ENCODE measurements around the gene SNAPIN.

Gene SNAPIN, protein sequence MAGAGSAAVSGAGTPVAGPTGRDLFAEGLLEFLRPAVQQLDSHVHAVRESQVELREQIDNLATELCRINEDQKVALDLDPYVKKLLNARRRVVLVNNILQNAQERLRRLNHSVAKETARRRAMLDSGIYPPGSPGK

GRCh38 chr1:153658400-153659174 is at the start of gene SNAPIN:
Gene SNAPIN, plus strand, starts transcription at chr1:153658703. Its CDS starts 41 bp downstream, at chr1:153658744.
- DNase-seq: peak; percentile 70

DNA sequence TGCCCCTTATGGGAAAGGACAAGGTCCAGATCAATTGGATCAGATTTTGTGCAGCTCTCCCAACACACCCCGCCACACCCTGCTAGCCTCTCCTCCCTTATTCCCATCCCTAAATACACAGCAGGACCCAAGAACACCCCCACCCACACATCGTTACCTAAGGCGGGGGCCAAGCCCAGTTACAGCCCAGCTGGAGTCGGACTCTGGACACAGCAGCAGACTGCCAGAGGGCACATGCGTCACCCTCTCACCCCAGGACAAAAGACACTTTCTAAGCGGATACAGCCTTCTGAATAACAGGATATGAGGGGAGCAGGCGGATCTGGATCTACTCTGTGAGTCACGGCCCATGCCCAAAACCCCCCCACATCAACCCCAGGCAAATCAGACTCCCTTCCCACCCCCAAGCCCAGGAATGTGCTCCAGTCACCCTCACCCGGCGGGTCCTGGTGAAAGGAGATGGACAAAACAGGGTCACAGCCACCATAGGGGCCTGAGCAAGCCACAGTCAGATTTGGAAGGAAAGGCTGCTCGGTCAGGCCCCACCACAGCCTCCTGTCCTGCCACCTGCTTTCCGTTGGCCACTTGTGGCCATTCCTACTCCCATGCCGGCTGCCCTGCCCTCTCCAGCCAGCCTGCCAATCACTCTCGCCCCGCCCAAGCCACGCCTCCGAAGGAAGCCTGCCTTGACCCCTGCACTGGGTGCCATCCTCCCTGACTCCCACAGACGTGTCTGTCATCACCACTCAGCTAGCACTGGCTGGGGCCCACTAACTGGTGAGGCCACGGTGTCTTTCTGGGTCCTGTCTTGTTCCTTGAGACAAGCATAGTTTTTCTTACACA is 49.5 kb upstream of the SNAPIN start:
- no peak for DNase-seq

DNA sequence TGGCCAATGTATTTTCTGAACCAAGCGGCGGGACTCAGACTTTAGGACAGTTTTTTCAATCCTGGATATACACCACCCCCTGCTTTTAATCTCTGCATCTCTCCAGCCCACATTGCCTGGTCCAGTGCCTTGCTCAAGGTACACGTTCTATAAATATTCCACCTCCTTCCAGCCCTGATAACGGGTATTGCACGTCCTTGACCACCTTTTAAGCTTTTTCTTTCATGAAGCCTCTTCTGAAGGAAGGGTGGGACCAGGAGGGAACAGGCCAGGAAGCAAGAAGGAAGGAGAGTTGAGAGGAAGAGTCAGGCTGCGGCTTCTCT is 49.0 kb upstream of the SNAPIN start:
- DNase-seq: no peak

DNA sequence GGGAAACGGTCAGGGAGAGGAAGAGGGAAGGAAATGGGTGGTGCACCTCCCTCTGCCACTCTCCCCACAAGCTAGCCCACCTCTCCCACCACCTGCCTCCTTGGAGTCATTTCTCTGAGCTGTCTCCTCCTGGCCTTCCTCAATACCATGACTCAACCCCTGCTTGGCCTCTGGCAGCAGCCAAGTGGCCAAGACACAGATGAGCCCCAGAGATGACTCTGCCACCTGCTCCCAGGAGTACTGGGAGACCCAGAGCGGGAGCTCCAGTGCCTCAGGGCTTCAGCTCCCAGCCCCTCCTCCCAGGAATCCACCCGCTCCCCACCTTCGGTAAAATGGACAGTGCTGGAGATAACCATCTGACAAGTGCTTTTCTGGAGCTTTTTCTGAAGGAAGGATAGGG is 48.2 kb upstream of the SNAPIN start:
- DNase-seq: no peak

- no peak for DNase-seq
Measured at GRCh38 chr1:153610811-153611301, 47.6 kb upstream of the SNAPIN start.

DNA sequence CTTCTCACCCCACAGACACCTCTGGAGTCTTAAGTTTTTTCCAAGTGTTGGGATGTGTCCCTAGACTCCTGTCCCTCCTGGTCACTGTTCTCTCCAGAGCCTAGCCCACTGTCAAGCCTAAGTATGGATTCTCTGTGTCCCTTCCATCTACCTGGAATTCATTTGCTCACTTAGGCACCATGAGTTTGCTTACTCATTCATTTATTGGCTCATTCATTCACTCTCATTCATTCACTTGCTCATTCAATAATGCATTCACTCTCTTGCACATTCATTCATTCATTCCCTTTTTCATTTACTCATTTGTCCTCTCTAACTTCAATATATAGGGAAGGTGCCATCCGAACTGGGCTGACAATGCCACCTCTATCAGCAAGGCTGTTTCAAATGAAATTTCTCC is 47.1 kb upstream of the SNAPIN start:
- no peak for DNase-seq

GRCh38 chr1:153612111-153612754 is 46.3 kb upstream of the SNAPIN start:
- no peak for DNase-seq

DNA sequence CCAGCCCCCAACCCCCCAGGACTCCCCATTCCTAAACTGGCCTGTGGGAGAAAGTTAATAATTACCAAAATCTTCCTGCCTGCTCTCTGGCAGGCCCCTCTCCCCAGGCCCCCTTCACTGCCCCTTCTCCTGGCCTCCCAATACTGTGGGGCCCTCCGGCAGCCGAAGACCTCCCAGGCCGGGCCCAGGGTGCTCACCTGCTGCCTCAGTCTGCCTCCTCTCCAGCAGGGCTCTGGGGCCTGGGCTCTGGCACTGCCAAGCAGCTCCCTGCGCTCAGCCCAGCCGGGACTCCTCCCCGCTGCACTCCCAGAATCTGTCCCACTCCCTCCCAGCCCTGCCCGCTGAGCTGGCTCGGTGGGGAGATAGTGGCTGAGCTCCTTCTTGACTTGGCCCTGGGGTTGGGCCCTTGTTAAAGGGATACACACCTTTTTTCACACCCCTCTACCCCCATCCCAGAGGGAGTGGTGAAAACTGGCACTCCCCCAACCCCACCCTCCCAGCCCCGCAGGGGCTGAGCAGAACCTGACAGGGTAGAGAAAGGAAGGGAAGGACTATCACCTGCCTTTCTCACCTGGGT is 45.7 kb upstream of the SNAPIN start, which contains the start of gene S100A16:
TSS of gene S100A16 (minus strand) at position 383 of the 577 bp plus-strand sequence. CDS start 4,986 bp downstream, outside the sequence.
- DNase-seq: no peak

DNA sequence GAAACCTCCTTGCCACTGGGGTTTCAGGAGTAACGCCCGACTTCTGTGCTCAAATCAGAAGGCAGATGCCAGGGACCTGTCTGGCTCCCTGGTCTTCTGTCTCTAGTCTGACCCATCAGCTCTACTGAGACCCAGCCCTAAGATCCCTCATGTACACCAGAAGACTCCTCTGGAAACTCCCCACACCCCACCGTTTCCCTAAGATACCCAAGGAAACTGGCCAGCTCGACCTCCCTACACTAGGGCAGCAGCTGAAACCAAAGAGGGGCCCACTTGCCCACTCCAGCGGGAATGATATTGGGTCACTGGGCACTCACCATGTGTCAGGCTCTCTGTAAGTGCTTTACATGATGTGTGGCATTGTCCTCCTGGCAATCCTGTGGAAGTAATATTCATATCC is 45.1 kb upstream of the SNAPIN start:
- no peak for DNase-seq

- DNase-seq: no peak
Measured at GRCh38 chr1:153614189-153614900, 44.2 kb upstream of the SNAPIN start.

- no peak for DNase-seq
Measured at GRCh38 chr1:153614906-153615305, 43.6 kb upstream of the SNAPIN start.

DNA sequence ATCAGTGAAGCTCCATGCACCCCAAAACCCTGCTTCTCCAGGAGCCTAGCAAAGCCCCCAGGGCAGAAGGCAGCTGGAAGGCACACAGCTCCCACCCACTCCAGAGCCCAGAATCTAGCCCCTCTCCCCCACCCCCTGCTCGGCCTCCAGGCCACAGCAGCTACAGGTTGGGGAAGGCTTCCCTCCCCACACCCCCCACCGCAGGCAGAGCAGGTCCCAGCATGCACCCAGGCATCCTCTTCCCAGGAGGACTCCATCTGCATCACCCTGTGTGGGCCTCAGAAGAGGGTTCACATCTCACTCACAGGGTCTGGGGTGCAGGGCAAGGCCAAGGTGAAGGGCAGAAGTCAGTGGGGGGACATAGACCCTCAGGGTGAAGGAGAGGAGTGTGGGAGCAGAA is 43.1 kb upstream of the SNAPIN start:
- DNase-seq: no peak

- DNase-seq: no peak
Measured at GRCh38 chr1:153616144-153616916, 42.2 kb upstream of the SNAPIN start, which contains the start of gene S100A14. Gene S100A14, minus strand, starts transcription at chr1:153616325. Its CDS starts 467 bp downstream, at chr1:153615858.

DNA sequence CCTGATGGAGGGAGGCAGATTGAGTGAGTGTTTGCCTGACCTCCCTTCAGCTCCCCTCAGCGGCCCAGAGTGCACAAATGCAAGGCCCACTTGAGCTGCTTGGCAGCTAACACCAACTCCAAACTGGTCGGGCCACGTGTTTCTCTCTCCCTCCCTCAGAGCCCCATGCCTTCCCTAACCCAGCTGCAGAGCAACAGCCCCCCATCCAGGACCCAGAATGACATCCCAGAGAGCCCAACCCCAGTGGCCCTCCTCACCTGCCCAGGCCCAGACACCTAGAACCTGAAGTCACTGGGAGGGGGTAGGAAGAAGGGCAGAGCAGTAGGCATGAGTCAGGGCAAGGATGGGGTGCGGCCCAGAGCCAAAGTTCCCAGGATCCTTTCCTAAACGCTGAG is 41.6 kb upstream of the SNAPIN start:
- no peak for DNase-seq

GRCh38 chr1:153617663-153618062 is 40.8 kb upstream of the SNAPIN start:
- peak; percentile 39 for DNase-seq

GRCh38 chr1:153619171-153619570 is 39.3 kb upstream of the SNAPIN start:
- DNase-seq: no peak

GRCh38 chr1:153623101-153623500 is 35.4 kb upstream of the SNAPIN start:
- no peak for DNase-seq

DNA sequence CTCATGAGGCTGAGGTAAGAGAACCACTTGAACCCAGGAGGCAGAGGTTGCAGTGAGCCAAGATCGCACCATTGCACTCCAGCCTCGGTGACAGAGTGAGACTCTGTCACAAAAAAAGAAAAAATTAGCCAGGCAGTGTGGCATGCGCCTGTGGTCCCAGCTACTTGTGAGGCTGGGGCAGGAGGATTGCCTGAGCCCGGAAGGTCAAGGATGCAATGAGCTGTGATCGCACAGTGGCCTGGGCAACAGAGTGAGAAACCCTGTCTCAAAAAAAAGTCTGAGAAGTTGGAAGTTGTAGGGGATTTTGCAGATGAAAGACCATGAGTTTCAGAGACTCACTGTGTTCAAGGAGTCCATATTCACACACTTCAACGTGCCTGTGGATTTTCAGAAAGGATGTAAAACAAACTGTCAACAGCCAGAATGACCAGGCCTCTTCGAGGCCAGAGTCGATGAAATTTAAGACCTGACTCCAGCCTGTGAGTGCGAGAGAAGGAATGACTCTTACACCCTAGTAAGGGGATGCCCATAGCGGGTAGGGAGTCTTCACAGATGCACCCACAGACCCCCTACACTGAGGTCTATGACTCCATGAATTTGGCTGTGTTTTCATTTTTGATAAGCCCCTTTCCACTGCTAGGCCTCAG is 33.4 kb upstream of the SNAPIN start:
- DNase-seq: no peak

- DNase-seq: no peak
Measured at GRCh38 chr1:153626477-153626903, 32.0 kb upstream of the SNAPIN start.

GRCh38 chr1:153626904-153627714 is 31.4 kb upstream of the SNAPIN start, which contains the start of gene S100A13:
Gene S100A13, minus strand, starts transcription at chr1:153627505. Its CDS starts 1,033 bp downstream, at chr1:153626472.
- peak; percentile 78 for DNase-seq

All from NCI-H748 treated with DMSO at 0.1 percent for 48 hours (cell line).